Hepatocyte (in vitro differentiated cells): ENCODE measurements around the gene SIGLEC12. TPM values are rescaled to one million over a fixed set of nuclear protein-coding genes. Genes with fewer than 3 reads are reported as not detected.

Experiments used
- DNase-seq: peaks from one replicate; pipeline ENCODE4 v3.0.0-alpha.2; 2016; ENCODE audit warnings: low spot score
- H2AFZ ChIP-seq: fragments of 200-600 bp; sonication (generic); 2 replicates; pipeline ENCODE4 v1.6.0; 2016; ENCODE audit warnings: antibody characterized with exemption, mild to moderate bottlenecking
- H3K27ac ChIP-seq: fragments of 200-600 bp; sonication (generic); 2 replicates; pipeline ENCODE4 v1.5.1; 2016; ENCODE audit warnings: mild to moderate bottlenecking
- H3K27me3 ChIP-seq: fragments of 200-600 bp; sonication (generic); 2 replicates; pipeline ENCODE4 v1.6.1; 2016
- H3K36me3 ChIP-seq: fragments of 200-600 bp; sonication (generic); replicated peaks from 2 replicates; pipeline ENCODE4 v1.5.1; 2016; ENCODE audit warnings: low read depth; ENCODE audit not compliant: insufficient read depth
- H3K4me1 ChIP-seq: fragments of 200-600 bp; sonication (generic); 2 replicates; pipeline ENCODE4 v1.5.1; 2016; ENCODE audit warnings: mild to moderate bottlenecking, moderate library complexity; ENCODE audit not compliant: insufficient read depth
- H3K4me2 ChIP-seq: fragments of 200-600 bp; sonication (generic); 2 replicates; pipeline ENCODE4 v1.6.0; 2016
- H3K4me3 ChIP-seq: fragments of 200-600 bp; sonication (generic); 2 replicates; pipeline ENCODE4 v1.5.1; 2016; ENCODE audit warnings: mild to moderate bottlenecking
- H3K79me2 ChIP-seq: fragments of 200-600 bp; sonication (generic); 2 replicates; pipeline ENCODE4 v1.6.0; 2017; ENCODE audit warnings: mild to moderate bottlenecking
- H3K9me2 ChIP-seq: fragments of 200-600 bp; sonication (generic); replicated peaks from 2 replicates; pipeline ENCODE4 v1.6.0; 2017; ENCODE audit warnings: mild to moderate bottlenecking; ENCODE audit not compliant: insufficient read depth
- H3K9me3 ChIP-seq: fragments of 200-600 bp; sonication (generic); 2 replicates; pipeline ENCODE4 v1.5.1; 2016; ENCODE audit warnings: low read depth, mild to moderate bottlenecking
- H4K20me1 ChIP-seq: fragments of 200-600 bp; sonication (generic); 2 replicates; pipeline ENCODE4 v1.6.0; 2016; ENCODE audit warnings: mild to moderate bottlenecking; ENCODE audit not compliant: insufficient read depth, poor library complexity, severe bottlenecking
- CTCF ChIP-seq: fragments of 200-600 bp; sonication (generic); IDR thresholded peaks from 2 replicates; pipeline ENCODE4 v1.5.1; 2016; ENCODE audit warnings: antibody characterized with exemption, mild to moderate bottlenecking; ENCODE audit not compliant: poor library complexity
- EZH2 ChIP-seq: fragments of 200-600 bp; sonication (generic); IDR thresholded peaks from 2 replicates; pipeline ENCODE4 v1.6.1; 2016; ENCODE audit warnings: antibody characterized with exemption, mild to moderate bottlenecking, borderline replicate concordance
- EZH2phosphoT487 ChIP-seq: fragments of 200-600 bp; sonication (generic); IDR thresholded peaks from one replicate; pipeline ENCODE4 v1.6.1; 2018; ENCODE audit warnings: antibody characterized with exemption, mild to moderate bottlenecking, low read depth, moderate library complexity; ENCODE audit not compliant: unreplicated experiment, severe bottlenecking
- WGBS: methylation state at CpG from one replicate; pipeline ENCODE4 v1.1.6; 2016; ENCODE audit warnings: low lambda C conversion rate; ENCODE audit errors: missing lambda C conversion rate; 5-methylcytosine and 5-hydroxymethylcytosine counted together
- polyA plus RNA-seq: library from polyadenylated mRNA; unstranded; fragments of >200 nt; fragmentation: Nextera tagmentation; extraction: Ambion mirVana; gene quantifications from 2 replicates; pipeline ENCODE4 v1.2.1, GENCODE V29; 2016
- total RNA-seq: library from RNA; depleted of rRNA; stranded (reverse); fragments of >200 nt; gene quantifications from 2 replicates; pipeline ENCODE4 v1.2.3, GENCODE V29; 2014

SIGLEC12 gene
- total and polyA plus RNA-seq, 2 experiments from 2014 or later: 0.29 TPM; not detected in 1

- Histone ChIP-seq H3K9me3 (no peaks in the 10 kb centered on the region), H3K9me2 (no peaks in the 10 kb centered on the region), H4K20me1 (no peaks in the 10 kb centered on the region), H2AFZ (no peak overlapping the region), H3K27ac (no peak overlapping the region), H3K79me2 (no peaks in the 10 kb centered on the region), H3K36me3 (no peaks in the 10 kb centered on the region), H3K4me3 (no peak overlapping the region), H3K27me3 (no peaks in the 10 kb centered on the region), H3K4me2 (no peak overlapping the region), H3K4me1 (no peaks in the 10 kb centered on the region)
- no peak for DNase-seq
- TF ChIP-seq EZH2 (no peak), CTCF (no peak), EZH2phosphoT487 (no peak)
- WGBS: 43% methylated on average over 6 of the region's 6 CpGs
Observed at GRCh38 chr19:51511353-51511752, 9.8 kb upstream of the SIGLEC12 start.

GRCh38 chr19:51509823-51510660 lies 8.4 kb upstream of the SIGLEC12 start:
- Histone ChIP-seq H2AFZ (no peak overlapping the region), H3K27me3 (no peaks in the 10 kb centered on the region), H3K79me2 (no peaks in the 10 kb centered on the region), H3K9me2 (no peaks in the 10 kb centered on the region), H3K4me2 (no peak overlapping the region), H3K27ac (no peak overlapping the region), H4K20me1 (no peaks in the 10 kb centered on the region), H3K4me1 (no peaks in the 10 kb centered on the region), H3K9me3 (no peaks in the 10 kb centered on the region), H3K36me3 (no peaks in the 10 kb centered on the region), H3K4me3 (no peak overlapping the region)
- 55% methylated on average over 7 of the region's 7 CpGs for whole genome bisulfite sequencing
- TF ChIP-seq EZH2 (no peak), CTCF (no peak), EZH2phosphoT487 (no peak)
- DNase-seq: no peak

GRCh38 chr19:51508059-51508733 lies 6.6 kb upstream of the SIGLEC12 start:
- H3K9me3 ChIP-seq: no peaks in the 10 kb centered on the region
- no peaks in the 10 kb centered on the region for H3K4me1 ChIP-seq
- no peaks in the 10 kb centered on the region for H4K20me1 ChIP-seq
- no peaks in the 10 kb centered on the region for H3K79me2 ChIP-seq
- H3K9me2 ChIP-seq: no peaks in the 10 kb centered on the region
- H3K27me3 ChIP-seq: no peaks in the 10 kb centered on the region
- 42% methylated on average over 3 of the region's 3 CpGs for WGBS
- no peak overlapping the region for H2AFZ ChIP-seq
- DNase-seq: no peak
- no peaks in the 10 kb centered on the region for H3K36me3 ChIP-seq
- no peak overlapping the region for H3K4me3 ChIP-seq
- H3K27ac ChIP-seq: no peak overlapping the region
- H3K4me2 ChIP-seq: no peak overlapping the region
- TF ChIP-seq CTCF (no peak), EZH2phosphoT487 (no peak), EZH2 (no peak)
